Natural killer cell treated with Interleukin-12 subunit alpha and Interleukin-12 subunit beta and Interleukin-15 and Interleukin-18, amount 100 ng/mL, for 72 hours (primary cell): ENCODE data around the gene VIL1. TPM values are rescaled to one million over a fixed set of nuclear protein-coding genes. Genes with fewer than 3 reads are reported as not detected.

Source experiments
- ATAC-seq, 2 donors: fragments of 150-1000 bp; cut with Tn5 transposase in 1 of 2; sonication (Bioruptor Pico), chemical (Tn5 transposase) in 1 of 2; 2 replicates each; pipeline ENCODE4 v1.10.0; 2021
- DNase-seq: peaks from one replicate; pipeline ENCODE4 v3.0.0; 2022; ENCODE audit warnings: low spot score
- H3K27ac Mint-ChIP-seq, 2 donors: 1 replicate in 1 of 2; 2 replicates in 1 of 2; pipeline ENCODE4 v1.8.0; 2022; ENCODE audit warnings: mixed read lengths in 2 of 2, mild to moderate bottlenecking in 1 of 2, moderate library complexity in 1 of 2
- H3K27me3 Mint-ChIP-seq, 2 donors: 1 replicate in 1 of 2; 2 replicates in 1 of 2; pipeline ENCODE4 v1.8.0; 2022; ENCODE audit warnings: mixed read lengths in 2 of 2
- H3K36me3 Mint-ChIP-seq: one replicate; pipeline ENCODE4 v1.8.0; 2022; ENCODE audit warnings: mixed read lengths
- H3K4me1 Mint-ChIP-seq, 2 donors: 1 replicate in 1 of 2; 2 replicates in 1 of 2; pipeline ENCODE4 v1.8.0; 2022; ENCODE audit warnings: low read depth in 2 of 2, mixed read lengths in 2 of 2, mild to moderate bottlenecking in 1 of 2
- H3K4me3 Mint-ChIP-seq: one replicate; pipeline ENCODE4 v1.8.0; 2022; ENCODE audit warnings: mixed read lengths
- H3K9me3 Mint-ChIP-seq: 2 replicates; pipeline ENCODE4 v1.8.0; 2022; ENCODE audit warnings: mixed read lengths
- total RNA-seq, 2 donors: library from RNA; stranded (reverse); gene quantifications; one replicate each; pipeline ENCODE4 v1.2.3, GENCODE V29; 2022

The VIL1 gene
- total RNA-seq, 2 donors from 2014 or later: 0.10 TPM; not detected in 1

GRCh38 chr2:218485986-218486667, 67.2 kb downstream of the VIL1 start:
- Mint-ChIP-seq H3K27ac (no peak overlapping the region), H3K36me3 (peaks cover 11% of the 10 kb centered on the region)

GRCh38 chr2:218500501-218501060, 81.7 kb downstream of the VIL1 start:
- Mint-ChIP-seq H3K36me3 (peaks cover 5% of the 10 kb centered on the region), H3K4me3 (no peak overlapping the region), H3K27ac (no peak overlapping the region), H3K27me3 (no peaks in the 10 kb centered on the region), H3K9me3 (no peaks in the 10 kb centered on the region), H3K4me1 (no peaks in the 10 kb centered on the region)
- DNase-seq: no peak
- ATAC-seq: no peak

More at GRCh38 chr2:218485986-218486667, 67.2 kb downstream of the VIL1 start:
- no peak overlapping the region for H3K4me3 Mint-ChIP-seq
- no peaks in the 10 kb centered on the region for H3K9me3 Mint-ChIP-seq
- H3K4me1 Mint-ChIP-seq: peaks cover 3 to 4% of the 10 kb centered on the region in 2 donors
- ATAC-seq (no peak), DNase-seq (no peak)
- no peaks in the 10 kb centered on the region for H3K27me3 Mint-ChIP-seq

- H3K36me3 Mint-ChIP-seq: peaks cover 5% of the 10 kb centered on the region
- DNase-seq: no peak
- ATAC-seq: no peak
- H3K27ac Mint-ChIP-seq: no peak overlapping the region
- H3K9me3 Mint-ChIP-seq: no peaks in the 10 kb centered on the region
- H3K27me3 Mint-ChIP-seq: no peaks in the 10 kb centered on the region
- H3K4me3 Mint-ChIP-seq: no peak overlapping the region
- H3K4me1 Mint-ChIP-seq: no peaks in the 10 kb centered on the region
These were observed 82.7 kb downstream of the VIL1 start for GRCh38 chr2:218501665-218502064.

Other genes starting within 250 kb of the VIL1 start
- gene ARPC2, start 201.9 kb upstream of the VIL1 start, total RNA-seq: 100 to 1,000 TPM; 509 to 675 TPM
- 1 to 10 TPM; 2.6 to 3.0 TPM for gene GPBAR1, start 158.1 kb upstream of the VIL1 start, total RNA-seq
- gene AAMP, start 149.0 kb upstream of the VIL1 start, total RNA-seq: 100 to 1,000 TPM in 1 of 2 donors, 10 to 100 TPM in 1; 75.6 to 104 TPM
- gene PNKD, start 148.6 kb upstream of the VIL1 start, total RNA-seq: 10 to 100 TPM; 20.6 to 22.0 TPM
- 10 to 100 TPM; 42.8 to 79.0 TPM for gene TMBIM1, start 126.6 kb upstream of the VIL1 start, total RNA-seq
- gene CATIP, start 62.3 kb upstream of the VIL1 start, total RNA-seq: not detected
- under 1 TPM in 1 of 2 donors, not detected in 1; 0.11 TPM for gene SLC11A1, start 36.9 kb upstream of the VIL1 start, total RNA-seq
- 100 to 1,000 TPM in 1 of 2 donors, 10 to 100 TPM in 1; 92.5 to 106 TPM for gene CTDSP1, start 19.3 kb upstream of the VIL1 start, total RNA-seq
- gene USP37, start 149.2 kb downstream of the VIL1 start, total RNA-seq: 10 to 100 TPM; 34.0 to 63.8 TPM
- gene CNOT9, start 149.7 kb downstream of the VIL1 start, total RNA-seq: 100 to 1,000 TPM in 1 of 2 donors, 10 to 100 TPM in 1; 92.9 to 147 TPM
- under 1 TPM in 1 of 2 donors, not detected in 1; 0.74 TPM for gene PLCD4, start 188.8 kb downstream of the VIL1 start, total RNA-seq
- 10 to 100 TPM; 51.1 to 86.6 TPM for gene ZNF142, start 240.5 kb downstream of the VIL1 start, total RNA-seq
- 10 to 100 TPM; 54.0 to 91.3 TPM for gene BCS1L, start 240.6 kb downstream of the VIL1 start, total RNA-seq